Panc1 (cell line): ENCODE results near the gene MAPT.

Source experiments
- POLR2AphosphoS5 ChIP-seq: IDR thresholded peaks from 2 replicates; pipeline ENCODE4 v1.6.1; 2012; ENCODE audit warnings: mild to moderate bottlenecking, low read depth, low read length, moderate library complexity
- REST ChIP-seq, 2 experiments: IDR thresholded peaks; 2 replicates each; pipeline ENCODE4 v1.6.1; 2011 to 2012; ENCODE audit warnings: low read depth in 2 of 2, control low read depth in 1 of 2, low read length in 1 of 2, mild to moderate bottlenecking in 1 of 2, moderate library complexity in 1 of 2; ENCODE audit not compliant: insufficient read depth in 1 of 2
- SIN3A ChIP-seq: IDR thresholded peaks from 2 replicates; pipeline ENCODE4 v1.6.1; 2012; ENCODE audit warnings: low read depth, mild to moderate bottlenecking, low read length, moderate library complexity, borderline replicate concordance; ENCODE audit not compliant: insufficient read depth
- TCF7L2 ChIP-seq: IDR thresholded peaks from 2 replicates; pipeline ENCODE4 v1.6.1; 2011; ENCODE audit warnings: mild to moderate bottlenecking, low read depth, low read length, inconsistent platforms
- TF ChIP-seq, protein P1 (sequence below): fragments of 450-650 bp; IDR thresholded peaks from 2 replicates; pipeline ENCODE4 v1.5.1; 2017; ENCODE audit warnings: mild to moderate bottlenecking

- TF ChIP-seq, protein P1, sequence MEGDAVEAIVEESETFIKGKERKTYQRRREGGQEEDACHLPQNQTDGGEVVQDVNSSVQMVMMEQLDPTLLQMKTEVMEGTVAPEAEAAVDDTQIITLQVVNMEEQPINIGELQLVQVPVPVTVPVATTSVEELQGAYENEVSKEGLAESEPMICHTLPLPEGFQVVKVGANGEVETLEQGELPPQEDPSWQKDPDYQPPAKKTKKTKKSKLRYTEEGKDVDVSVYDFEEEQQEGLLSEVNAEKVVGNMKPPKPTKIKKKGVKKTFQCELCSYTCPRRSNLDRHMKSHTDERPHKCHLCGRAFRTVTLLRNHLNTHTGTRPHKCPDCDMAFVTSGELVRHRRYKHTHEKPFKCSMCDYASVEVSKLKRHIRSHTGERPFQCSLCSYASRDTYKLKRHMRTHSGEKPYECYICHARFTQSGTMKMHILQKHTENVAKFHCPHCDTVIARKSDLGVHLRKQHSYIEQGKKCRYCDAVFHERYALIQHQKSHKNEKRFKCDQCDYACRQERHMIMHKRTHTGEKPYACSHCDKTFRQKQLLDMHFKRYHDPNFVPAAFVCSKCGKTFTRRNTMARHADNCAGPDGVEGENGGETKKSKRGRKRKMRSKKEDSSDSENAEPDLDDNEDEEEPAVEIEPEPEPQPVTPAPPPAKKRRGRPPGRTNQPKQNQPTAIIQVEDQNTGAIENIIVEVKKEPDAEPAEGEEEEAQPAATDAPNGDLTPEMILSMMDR: no peak
- TF ChIP-seq REST (IDR thresholded peaks at IDR 0.05; ENCODE audit: insufficient read depth in 1 of 2, low read depth in 2 of 2, low read length in 1 of 2): no peak
- TF ChIP-seq SIN3A: no peak
- no peak for TF ChIP-seq POLR2AphosphoS5
- TF ChIP-seq TCF7L2: no peak
Observed at GRCh38 chr17:45867702-45868101, 26.7 kb upstream of the MAPT start.
